ENCODE data around the gene SMG1. TPM values are rescaled to one million over a fixed set of nuclear protein-coding genes. Genes with fewer than 3 reads are reported as not detected.

The SMG1 gene
- total RNA-seq, 1 donor from 2014 or later: 30.7 TPM

DNA sequence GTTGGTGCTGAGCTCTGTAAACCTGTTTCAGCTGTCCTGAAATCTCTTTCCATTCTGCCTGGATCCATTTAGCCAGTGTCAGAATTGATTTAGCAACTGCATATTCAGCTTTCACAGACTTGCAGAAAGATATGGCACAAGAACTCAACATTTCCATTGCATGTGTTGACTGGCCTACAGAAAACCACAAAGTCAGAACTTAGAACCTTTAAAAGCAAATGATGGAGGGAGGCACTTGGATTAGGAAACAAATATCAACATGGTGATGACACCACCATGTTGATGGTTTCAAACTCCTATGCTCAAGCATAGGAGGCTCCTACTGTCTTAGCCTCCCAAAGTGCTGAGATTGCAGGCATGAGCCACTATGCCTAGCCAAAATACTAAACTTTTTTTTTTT, 72.5 kb downstream of the SMG1 start:
- DNase-seq (ENCODE audit: low read depth): no peak

DNA sequence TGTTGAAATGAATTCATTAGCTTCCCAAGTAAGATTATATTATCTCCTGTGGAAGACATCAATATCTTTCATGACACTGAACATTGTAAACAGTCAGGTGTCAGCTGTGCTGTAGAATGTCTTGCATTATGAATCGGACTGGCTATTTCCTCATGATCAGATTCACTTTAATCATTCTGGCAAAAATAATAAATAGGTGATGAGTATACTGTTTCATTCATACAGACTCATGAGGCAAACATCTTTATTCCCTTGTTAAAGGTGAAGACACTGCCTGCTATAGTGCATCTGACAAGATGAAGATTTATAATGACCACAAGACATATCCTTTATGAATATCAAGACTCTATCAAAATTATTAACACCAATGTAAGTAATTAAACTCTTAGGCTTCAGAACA, 73.6 kb downstream of the SMG1 start:
- no peak for DNase-seq (ENCODE audit: low read depth)

- DNase-seq (ENCODE audit: low read depth): no peak
These were observed 79.8 kb downstream of the SMG1 start for GRCh38 chr16:18846416-18846815.

DNA sequence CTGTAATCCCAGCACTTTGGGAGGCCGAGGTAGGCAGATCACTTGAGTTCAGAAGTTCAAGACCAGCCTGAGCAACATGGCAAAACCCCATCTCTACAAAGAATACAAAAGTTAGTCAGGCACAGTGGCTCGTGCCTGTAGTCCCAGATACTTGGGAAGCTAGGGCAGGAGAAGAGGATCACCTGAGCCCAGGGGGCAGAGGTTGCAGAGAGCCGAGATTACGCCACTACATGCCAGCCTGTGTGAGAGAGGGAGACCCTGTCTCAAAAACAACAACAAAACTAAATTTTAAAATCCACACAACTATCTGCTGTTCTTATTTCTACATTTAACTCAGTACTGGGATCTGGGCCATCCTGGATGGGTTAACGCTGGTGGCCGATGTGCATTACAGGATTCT, 83.6 kb downstream of the SMG1 start:
- no peak for DNase-seq (ENCODE audit: low read depth)

- DNase-seq (ENCODE audit: low read depth): no peak
These were observed 84.2 kb downstream of the SMG1 start for GRCh38 chr16:18841833-18842525.

GRCh38 chr16:18839555-18839954, 86.7 kb downstream of the SMG1 start:
- DNase-seq (ENCODE audit: low read depth): no peak

DNA sequence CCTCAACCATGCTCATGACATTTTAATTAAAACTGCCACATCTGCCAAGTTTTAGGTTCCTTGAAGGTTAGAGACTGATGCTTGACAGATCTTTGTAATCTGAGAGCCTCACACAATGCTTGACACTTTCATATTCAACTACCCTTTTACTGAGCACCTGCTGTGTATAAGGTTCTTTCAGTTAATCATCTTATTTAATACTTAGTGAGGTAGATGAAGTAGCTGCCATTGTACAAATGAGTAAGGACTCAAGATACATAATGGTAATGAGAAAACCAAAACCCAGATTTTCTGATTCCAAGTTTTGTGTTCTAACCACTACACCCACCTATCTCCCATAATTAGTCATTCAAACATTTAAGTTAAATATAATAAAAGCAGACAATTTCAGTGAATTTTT, 89.5 kb downstream of the SMG1 start:
- no peak for DNase-seq (ENCODE audit: low read depth)

DNA sequence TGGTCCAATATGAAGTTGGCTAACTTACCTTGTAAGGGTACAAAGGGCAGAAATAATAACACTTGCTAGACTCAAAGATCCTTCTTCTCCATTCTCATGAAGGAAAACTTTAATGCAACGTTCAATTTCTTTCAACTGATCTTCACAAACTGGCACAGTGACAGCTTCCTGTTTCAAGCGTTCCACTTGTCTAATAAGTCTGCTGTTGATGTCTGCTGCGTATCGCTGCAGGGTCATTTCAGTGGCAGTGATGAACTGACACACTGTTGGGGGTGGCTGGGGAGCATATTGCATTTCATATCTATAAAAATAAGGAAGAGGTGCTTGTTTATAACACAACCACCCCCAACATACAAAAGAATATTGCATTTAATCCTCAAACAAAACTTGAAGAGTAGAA, 91.3 kb downstream of the SMG1 start:
- DNase-seq (ENCODE audit: low read depth): peak; percentile 6

DNA sequence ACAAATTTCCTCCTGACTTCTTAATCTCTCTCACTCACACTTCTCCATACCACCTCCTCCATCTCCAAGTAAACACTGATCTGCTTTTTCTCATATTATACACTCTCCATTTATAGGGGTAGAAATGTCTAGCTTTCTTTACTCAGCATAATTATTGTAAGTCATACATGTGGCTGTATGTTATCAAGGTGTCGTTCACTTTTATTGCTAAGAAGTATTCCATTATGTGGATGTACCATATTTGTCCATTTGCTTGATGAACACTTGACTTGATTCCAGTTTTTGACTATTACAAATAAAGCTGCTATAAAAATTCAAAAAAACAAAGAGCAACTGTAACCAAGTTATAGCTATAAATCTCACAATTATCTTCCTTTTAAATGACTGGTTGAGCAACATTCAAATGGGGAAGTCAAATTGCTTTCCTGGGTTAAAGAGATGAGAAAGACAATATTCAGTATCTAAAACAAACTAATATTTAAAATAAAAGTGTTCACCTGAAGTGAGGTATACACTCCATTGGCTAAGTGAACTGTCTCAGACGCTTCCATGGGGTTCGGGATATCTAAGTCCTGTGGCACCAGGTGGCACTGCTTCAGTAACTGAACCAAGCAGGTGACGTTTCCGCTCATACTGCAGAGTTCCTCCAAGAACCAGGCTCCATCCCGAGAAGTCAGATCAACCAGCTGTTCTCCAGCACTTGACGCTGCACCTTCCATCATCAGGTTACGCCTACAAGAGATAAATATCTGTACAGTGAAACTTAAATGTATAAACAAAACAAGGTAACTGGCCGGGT, 92.3 kb downstream of the SMG1 start:
- no peak for DNase-seq (ENCODE audit: low read depth)

DNA sequence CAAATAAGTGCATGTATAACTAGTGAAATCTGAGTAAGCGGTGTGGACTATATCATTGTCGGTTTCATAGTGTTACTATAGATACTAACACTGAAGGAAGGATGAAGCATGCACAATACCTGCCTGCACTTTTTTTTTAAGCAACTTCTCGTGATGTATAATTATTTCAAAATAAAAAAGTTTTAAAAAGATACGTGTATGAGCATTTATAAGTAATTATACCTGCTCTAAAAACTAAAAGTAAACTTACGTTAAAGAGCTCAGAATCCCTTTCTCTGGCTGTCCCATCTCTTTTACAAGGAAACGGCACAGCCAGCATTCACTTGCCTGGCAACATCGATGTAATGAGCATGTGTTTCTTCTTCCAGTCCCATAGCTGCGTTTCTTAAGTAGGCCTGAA, 93.6 kb downstream of the SMG1 start:
- no peak for DNase-seq (ENCODE audit: low read depth)

GRCh38 chr16:18832006-18832405, 94.2 kb downstream of the SMG1 start:
- no peak for DNase-seq (ENCODE audit: low read depth)

DNA sequence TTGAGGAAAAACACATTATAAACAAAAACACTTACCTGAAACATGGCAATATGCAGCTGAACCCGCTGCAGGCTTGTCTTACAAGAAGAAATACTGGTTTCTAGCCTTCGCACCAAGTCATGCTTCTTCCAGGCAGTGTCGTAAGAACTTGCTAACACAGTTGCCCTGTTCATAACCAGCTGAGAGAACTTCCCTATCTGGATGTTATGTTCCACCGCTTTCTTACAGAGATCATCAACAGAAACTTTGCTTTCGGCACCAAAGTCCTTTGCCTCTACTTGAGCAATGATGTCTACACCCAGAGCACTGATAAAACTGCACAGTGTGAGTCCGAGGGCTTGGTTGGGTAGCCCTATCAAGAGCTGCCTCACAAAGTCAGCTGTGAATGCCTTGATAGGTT, 97.0 kb downstream of the SMG1 start:
- no peak for DNase-seq (ENCODE audit: low read depth)

GRCh38 chr16:18827890-18828289, 98.3 kb downstream of the SMG1 start:
- no peak for DNase-seq (ENCODE audit: low read depth)

DNA sequence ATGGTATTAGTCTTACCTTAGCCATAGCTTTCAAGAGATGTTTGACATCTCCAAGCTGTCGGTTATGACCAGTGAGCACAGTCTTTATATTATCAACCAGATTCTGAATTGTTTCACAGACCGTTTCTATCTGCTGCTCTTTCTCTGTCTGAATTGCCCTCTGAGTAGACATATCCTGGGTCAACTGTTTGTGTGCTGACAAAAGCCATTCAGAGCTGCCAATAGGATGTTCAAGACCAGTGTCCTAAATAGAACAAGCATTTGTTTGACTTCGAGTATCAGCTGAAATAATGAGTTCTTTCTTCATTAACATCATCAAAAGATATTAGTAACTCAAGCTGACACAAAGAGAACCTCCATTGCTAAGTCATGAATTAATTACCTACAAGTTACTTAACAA, 109.9 kb downstream of the SMG1 start:
- no peak for DNase-seq (ENCODE audit: low read depth)

- no peak for DNase-seq (ENCODE audit: low read depth)
These were observed 114.3 kb downstream of the SMG1 start for GRCh38 chr16:18811925-18812324.

- no peak for DNase-seq (ENCODE audit: low read depth)
These were observed 117.0 kb downstream of the SMG1 start for GRCh38 chr16:18809165-18809564.

DNA sequence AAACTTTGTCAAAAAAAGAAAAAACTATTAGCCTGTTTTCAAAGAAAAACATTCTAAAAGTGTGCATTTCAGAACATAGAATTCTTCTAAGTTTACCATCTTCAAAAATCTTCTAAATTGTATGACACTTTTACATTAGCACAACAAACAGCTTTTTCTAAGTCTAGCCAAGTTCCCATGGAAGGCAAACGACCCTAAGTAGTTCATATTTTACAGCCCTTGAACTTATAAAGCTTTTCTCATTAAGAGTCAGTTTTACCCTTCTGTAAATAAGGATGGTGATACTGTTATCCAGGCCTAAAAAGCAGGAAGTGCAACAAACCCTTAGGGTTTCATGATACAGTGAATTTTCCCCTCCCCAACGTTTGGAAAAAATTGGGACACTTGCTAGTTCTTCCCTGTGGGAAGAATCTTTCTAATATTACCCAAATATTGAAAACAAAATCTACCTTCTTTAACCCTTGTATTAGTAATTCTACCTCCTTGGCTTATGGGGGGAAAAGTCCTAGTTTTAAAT, 120.9 kb downstream of the SMG1 start:
- no peak for DNase-seq (ENCODE audit: low read depth)

- peak; percentile 26 for DNase-seq (ENCODE audit: low read depth)
These were observed 121.7 kb downstream of the SMG1 start for GRCh38 chr16:18804540-18804939.

DNA sequence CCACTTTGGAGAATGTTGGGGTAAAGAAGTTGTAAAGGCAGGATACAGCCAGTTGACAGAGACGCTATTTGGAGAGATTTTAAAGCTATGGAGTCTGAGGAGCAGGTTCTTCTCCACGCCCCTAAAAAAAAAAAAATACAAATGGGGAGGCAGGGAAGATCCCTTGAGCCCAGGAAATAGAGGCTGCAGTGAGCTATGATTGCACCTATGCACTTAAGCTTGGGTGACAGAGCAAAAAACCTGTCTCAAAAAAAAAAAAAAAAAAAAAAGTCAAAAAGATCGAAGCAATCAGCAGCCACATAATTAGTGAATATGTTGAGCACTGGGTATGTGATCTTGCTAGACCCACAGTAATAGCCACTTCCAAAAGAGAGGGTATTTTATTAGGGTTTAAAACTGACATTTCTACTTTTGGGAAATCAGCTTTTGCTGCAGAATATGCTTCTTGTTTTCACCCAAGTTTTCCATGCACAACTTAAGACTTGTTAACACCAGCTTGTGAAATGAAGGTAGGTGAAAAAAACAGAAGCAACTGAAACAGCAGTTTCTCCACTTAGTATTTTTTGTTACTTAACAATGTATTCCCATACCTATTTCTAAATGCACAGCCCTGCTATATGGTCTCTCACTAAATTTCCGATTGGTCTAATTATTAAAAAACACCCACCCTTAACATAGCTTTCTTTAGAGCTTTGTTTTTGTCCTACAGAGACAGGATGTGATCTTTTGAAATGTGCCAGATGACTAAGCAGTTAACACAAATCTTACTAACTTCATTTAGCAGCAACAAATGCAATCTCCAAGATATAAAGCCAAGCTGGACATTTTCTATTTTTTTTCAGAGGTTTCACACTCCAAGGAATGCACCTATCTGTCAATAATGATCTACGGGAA, 122.4 kb downstream of the SMG1 start:
- peak; percentile 12 for DNase-seq (ENCODE audit: low read depth)

DNA sequence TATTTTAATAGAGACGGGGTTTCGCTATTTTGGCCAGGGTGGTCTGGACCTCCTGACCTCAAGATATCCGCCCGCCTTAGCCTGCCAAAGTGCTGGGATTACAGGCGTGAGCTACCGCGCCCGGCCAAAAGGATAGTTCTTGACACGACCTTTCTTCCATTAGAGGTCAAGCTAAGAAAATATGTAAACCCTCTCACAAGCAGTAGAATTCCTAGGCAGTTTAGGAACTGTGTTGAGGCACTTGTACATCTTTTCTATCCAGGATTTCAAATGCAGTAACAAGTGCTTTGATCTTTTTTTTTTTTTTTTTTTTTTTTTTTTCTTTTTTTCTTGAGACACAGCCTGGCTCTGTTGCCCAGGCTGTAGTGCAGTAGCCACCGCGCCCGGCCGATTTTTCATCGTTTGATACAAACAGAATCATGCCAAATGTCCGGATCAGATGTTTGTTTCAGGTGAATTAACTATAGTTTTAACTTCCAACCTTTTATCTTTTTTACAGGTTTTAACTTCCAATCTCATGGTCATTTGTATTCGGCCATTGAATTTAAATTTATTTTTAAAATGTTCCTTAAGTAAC, 123.4 kb downstream of the SMG1 start:
- DNase-seq (ENCODE audit: low read depth): no peak
